NCI-H2107 treated with DMSO at 0.1 percent for 48 hours (cell line): Measurements from ENCODE around the gene GPATCH2.
"Not testable (repeated sequence)": the region's sequence is repeated elsewhere in the genome, so short reads cannot be mapped to it uniquely, and the experiment has no call there.

ENCODE experiments used
- DNase-seq: peaks from one replicate; lab custom pipeline; 2025; ENCODE audit not compliant: unreplicated experiment; lab: John Stamatoyannopoulos, UW

The GPATCH2 gene

DNA sequence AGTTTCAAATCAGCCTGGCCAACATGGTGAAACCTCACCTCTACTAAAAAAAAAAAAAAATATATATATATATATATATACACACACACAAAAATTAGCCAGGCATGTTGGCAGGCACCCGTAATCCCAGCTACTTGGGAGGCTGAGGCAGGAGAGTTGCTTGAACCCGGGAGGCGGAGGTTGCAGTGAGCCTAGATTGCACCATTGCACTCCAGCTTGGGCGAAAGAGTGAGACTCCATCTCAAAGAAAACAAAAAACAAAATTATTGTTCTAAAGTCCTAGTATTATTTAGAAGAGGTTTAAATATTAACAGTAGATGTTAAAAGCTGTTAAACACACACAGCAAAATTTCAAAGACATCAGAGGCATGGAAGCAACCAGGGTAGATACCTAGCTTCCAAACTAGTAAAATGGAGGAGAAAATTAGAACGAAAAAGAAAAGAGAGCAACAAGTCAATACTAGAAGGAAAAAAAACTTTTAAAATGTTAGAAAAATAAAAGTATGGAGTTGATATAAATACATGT lies 46.5 kb downstream of the GPATCH2 start:
- DNase-seq, result not testable (repeated sequence)

DNA sequence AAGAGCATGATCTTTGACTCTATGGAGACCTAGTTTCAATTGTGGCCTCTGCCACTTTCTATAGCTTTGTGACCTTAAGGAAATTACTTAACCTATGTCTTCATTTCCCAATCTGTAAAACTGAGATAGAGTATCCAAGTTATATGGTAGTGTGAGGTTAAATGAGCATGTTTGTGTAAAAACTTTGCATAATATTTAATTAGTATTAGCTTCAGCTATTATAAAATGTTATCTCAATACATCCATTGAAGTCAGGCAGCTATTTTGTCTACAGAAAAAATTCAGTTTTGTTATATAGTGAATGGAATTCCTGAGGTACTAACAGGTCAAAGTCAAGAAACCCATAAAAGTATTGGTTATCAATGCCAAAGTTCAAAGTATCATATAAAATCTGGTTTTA lies 53.6 kb downstream of the GPATCH2 start:
- no peak for DNase-seq

- DNase-seq, result no peak
Observed at GRCh38 chr1:217574265-217574949, 56.5 kb downstream of the GPATCH2 start.

GRCh38 chr1:217569021-217569420 lies 61.9 kb downstream of the GPATCH2 start:
- DNase-seq, result no peak

DNA sequence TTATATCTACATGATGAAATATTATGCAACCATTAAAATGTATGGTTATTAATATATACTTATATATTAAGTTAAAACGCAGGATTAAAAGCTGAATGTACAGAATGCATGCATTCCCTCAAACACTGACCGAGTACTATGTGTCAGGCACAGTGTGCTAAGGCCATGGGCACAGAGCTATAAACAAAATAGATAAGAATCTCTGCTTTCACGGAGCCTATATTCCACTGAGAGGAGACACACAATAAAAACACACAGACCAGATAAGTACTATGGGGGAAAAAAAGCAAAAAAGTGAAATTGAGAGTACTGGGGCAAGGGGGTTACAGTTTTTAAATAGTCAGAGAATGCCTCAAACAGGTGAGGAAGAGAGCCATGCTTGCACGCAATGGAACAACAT lies 62.7 kb downstream of the GPATCH2 start:
- no peak for DNase-seq

DNA sequence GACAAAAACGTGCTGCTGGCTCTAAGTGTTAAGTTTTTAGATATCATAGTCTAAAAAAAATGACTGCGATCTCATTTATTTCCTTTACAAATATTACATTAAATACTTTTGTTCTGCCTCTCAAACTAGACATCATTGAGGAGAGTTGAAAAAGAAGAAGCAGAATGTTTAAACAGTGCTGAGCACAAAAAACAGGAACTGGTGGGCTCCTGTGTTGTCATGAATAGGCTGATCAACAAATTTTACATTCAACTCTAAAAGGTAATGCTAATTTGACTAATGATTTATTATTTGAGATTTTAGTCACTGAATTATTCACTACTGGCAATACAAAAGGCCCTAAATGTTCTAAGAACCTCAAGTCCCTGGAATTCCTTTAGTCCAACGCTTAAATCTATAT lies 66.1 kb downstream of the GPATCH2 start:
- DNase-seq, result no peak

- DNase-seq, result no peak
Observed at GRCh38 chr1:217564207-217564606, 66.7 kb downstream of the GPATCH2 start.

- no peak for DNase-seq
Observed at GRCh38 chr1:217563179-217563578, 67.7 kb downstream of the GPATCH2 start.

DNA sequence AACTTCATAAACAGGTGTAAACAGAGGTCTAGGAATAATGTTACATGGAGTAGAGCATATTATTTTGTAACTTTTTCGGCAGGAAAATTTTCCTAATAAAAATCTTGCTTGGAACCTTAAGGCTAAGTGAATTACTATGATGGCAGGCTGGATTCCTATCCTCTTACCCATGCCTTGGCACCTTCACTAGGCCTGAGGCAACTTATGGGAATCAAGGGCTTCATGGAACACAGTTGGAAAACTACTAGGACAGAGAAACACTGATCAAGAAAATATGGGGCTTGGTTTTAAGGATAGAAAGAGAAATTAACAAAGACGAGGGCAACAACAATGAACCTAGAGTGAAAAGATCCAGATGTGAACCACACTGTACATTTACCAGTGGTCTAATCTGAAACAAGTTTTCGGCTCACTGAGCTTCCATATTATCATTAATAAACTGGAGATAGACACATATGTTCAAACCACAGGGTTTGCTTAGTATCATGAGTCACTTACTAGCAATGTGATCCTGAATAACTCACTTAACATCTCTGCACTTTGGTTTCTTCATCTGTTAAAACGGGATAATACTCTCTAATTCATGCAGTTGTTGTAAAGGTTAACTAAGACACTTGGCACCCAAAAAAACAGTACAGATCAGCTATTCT lies 68.5 kb downstream of the GPATCH2 start:
- DNase-seq, result no peak

- DNase-seq, result no peak
Observed at GRCh38 chr1:217561446-217561845, 69.4 kb downstream of the GPATCH2 start.

DNA sequence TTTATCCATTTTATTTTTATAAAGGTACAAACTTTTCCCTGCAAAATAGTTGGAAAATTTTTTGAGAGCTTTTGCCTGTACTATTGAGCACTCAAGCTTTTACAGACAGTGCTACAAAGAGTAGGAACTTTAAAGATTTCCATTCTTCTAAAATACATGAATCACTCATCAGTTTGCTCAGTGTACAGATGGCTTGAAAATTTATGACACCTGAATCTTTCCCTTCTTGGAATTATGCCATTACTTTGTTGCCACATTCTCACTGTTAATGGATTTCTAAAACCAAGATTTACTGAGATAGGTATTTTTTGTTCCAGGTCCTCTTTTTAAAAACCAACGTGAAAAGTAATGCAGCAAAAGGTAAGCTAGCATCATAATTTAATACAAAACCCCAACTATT lies 76.0 kb downstream of the GPATCH2 start:
- DNase-seq, result no peak

DNA sequence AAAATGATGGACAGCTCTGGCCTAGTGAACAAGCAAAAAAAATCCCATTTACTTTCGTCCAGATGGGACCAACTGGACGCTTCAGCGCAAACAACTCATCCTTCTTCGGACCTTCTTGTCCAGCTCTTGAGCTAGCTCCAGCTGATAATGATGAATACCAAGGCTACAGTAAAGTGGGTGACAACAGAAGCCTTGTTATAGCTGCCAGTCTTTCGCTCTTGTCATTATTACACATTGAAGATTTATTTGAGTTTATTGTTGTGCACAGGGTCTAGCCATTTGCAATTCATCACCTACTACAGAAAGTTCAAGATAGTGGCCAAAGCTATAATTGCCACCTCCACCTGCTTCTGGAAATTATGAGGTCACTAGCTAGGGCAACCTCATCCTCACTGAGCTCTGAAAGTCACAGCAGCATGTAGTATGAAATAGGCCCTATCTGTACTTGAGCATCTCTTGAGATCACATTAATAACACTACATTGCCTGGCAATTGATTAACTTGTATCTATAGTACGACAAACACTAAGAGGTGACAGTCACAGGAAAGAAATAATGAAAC lies 76.9 kb downstream of the GPATCH2 start:
- DNase-seq, result no peak

- DNase-seq, result no peak
Observed at GRCh38 chr1:217552339-217552951, 78.4 kb downstream of the GPATCH2 start.

DNA sequence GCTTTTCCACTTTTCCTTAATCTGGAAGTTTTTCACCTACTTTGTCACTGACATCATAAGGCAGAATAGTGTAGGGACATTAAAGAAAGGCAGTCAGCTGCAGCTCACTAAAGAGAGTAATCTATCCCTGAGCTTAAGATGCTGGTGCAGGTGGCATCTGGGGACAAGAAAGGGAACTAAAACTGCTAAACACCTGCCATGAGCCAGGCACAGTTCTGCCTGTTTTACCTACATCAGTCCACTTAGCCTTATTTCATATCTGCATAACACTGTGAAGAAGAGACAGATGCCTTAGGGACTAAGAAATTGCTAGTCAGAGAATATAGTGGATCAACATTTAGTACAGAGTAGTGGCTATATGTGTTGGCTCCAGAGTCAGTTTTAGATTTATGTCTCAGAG lies 88.1 kb downstream of the GPATCH2 start:
- DNase-seq, result no peak

- DNase-seq, result no peak
Observed at GRCh38 chr1:217542136-217542777, 88.6 kb downstream of the GPATCH2 start.

DNA sequence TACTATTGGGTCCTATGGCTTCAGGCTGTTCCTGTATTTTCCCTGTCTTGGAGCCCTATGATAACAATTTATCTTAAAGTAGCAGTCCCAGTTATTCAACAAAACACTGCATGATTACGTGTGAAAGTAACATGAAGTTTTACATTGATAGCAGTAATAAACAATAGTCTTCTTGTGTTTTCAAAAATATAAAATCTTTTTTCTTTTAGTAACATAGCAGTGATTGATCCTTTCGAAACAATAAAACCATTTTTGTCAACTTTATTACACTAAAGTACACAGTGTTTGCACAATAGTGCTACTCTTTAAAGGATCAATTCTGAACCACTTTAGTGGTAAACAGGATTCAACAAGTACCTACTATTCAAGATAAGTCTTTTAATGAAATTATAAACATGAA lies 90.6 kb downstream of the GPATCH2 start:
- DNase-seq, result no peak

- DNase-seq, result no peak
Observed at GRCh38 chr1:217539510-217539909, 91.4 kb downstream of the GPATCH2 start.

DNA sequence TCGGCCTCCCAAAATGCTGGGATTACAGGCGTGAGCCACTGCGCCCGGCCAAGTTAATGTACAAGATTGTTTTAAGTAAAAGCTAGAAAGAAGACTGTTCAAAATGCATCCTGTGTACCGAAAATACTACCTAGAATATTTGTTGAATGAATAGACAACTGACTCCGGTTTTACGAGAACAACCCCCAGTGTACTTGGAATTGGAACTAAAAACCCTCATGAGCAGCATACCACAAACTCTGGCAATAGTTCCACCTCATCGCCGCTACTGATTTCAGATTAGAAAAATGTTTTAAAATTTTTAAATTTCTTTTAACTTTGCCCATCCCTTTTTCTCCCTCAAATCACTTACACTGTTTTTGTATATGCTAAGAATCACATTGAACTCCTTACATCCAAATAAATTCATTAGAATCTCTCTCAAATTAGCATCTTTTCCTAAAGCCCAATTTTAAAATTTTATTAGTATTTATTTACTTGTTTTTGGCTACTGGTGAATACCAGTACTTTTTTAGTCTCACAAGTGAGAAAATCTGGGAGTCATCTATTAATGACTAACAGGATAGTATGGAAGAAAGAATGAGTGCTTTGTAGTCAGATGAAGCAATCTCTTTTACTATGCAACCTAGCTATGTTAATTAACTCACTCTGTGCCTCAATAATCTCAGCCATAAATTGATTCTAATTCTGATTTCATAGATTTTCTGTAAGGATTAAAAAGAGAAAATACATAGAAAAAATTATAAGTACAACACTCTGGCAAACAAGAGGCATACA lies 95.1 kb downstream of the GPATCH2 start:
- no peak for DNase-seq

- DNase-seq, result no peak
Observed at GRCh38 chr1:217534566-217534965, 96.3 kb downstream of the GPATCH2 start.

GRCh38 chr1:217528271-217528670 lies 102.6 kb downstream of the GPATCH2 start:
- no peak for DNase-seq

DNA sequence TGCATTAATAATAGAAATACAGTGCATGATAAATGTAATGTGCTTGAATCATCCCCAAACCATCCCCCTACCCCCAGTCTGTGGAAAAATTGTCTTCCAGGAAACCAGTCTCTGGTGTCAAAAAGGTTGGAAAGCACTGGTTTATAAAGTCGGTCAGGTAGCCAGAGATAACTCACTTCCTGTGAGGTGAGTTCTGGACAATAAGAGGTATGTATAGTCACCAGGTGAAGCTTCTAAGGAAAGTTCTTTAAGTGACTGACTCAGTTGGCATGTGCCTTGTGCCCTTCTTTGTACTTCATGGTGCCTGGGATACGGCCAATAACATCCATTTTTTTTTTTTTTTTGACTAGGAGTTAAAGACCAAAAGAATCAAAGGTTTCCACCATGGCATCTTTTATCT lies 103.7 kb downstream of the GPATCH2 start:
- no peak for DNase-seq
